GM12801 (cell line): ENCODE measurements around the gene LCT.

Experiments
- TF ChIP-seq, protein P1 (sequence below): IDR thresholded peaks from one replicate; pipeline ENCODE4 v1.5.1; 2011; ENCODE audit warnings: control low read depth; ENCODE audit not compliant: insufficient read length; ENCODE audit errors: extremely low read depth

Gene LCT

DNA sequence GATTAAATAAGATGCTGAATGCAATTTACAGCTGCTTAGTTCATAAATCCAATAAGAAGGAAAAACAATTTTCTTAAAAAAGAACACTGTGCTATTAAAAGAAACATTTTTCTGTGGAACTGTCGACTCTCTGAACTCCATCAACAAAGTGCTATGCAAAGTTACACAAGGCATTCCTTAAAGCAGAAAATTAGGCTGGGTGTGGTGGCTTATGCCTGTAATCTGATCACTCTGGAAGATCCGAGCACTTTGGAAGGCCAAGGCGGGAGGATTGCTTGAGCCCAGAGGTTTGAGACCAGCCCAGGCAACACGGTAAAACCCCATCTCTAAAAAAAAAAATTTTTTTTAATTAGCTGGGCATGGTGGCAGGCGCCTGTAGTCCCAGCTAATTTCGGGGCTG, 26.2 kb upstream of the LCT start:
- TF ChIP-seq, protein P1, sequence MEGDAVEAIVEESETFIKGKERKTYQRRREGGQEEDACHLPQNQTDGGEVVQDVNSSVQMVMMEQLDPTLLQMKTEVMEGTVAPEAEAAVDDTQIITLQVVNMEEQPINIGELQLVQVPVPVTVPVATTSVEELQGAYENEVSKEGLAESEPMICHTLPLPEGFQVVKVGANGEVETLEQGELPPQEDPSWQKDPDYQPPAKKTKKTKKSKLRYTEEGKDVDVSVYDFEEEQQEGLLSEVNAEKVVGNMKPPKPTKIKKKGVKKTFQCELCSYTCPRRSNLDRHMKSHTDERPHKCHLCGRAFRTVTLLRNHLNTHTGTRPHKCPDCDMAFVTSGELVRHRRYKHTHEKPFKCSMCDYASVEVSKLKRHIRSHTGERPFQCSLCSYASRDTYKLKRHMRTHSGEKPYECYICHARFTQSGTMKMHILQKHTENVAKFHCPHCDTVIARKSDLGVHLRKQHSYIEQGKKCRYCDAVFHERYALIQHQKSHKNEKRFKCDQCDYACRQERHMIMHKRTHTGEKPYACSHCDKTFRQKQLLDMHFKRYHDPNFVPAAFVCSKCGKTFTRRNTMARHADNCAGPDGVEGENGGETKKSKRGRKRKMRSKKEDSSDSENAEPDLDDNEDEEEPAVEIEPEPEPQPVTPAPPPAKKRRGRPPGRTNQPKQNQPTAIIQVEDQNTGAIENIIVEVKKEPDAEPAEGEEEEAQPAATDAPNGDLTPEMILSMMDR: no peak

DNA sequence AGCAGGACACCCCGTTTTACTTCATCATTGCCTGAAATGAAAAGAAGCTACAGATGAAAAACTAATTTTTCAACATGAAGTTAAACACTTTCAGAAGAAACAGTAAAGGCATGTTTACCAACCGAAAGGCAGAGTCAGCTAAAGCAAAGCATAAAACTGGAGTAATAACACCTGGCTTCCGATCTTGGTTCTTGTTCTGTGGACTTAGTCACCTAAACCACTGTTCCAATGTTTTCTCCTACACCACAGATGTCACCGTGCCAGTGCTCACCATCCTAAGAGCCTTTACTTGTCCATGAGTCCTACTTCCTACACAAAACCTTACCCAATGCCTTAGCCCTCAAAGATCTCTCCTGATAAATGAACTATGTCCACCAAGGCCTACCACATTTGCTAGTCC, 25.7 kb upstream of the LCT start:
- TF ChIP-seq, protein P1: no peak

DNA sequence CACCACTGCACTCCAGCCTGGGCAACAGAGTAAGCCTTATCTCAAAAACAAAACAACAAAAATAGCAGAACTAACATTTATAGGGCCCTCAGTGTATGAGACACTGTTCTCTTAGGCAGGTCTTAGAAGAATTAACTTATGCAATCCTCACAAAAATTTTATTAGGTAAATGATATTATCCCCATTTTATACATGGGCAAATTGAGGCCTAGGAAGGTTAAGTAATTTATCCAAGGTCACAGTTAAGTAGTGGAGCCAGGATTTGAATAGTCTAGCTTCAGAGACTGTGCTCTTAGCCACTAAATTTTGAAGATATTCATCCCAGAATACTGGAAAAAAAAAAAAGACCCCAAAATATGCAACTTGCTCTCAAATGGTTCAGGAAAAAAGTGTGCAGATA, 16.4 kb upstream of the LCT start:
- TF ChIP-seq, protein P1: no peak

DNA sequence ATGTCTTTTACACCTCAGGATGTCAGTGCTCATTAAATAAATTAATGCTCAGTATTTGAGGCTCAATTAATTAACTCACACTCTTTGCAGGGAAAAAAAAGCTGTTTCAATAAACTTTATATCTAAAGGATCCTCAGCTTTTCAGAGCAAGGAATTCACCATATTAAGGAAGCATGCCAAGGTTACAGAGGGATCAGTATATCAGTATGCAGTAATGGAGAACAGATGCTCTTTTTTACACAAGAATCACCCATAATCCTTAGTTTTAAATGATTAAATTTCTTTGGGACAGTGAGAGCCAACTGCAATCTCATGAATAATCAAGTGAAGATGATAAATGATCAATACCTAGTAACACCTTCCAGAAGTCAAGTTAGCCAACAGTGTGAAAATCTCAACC, 14.9 kb upstream of the LCT start:
- TF ChIP-seq, protein P1: no peak

DNA sequence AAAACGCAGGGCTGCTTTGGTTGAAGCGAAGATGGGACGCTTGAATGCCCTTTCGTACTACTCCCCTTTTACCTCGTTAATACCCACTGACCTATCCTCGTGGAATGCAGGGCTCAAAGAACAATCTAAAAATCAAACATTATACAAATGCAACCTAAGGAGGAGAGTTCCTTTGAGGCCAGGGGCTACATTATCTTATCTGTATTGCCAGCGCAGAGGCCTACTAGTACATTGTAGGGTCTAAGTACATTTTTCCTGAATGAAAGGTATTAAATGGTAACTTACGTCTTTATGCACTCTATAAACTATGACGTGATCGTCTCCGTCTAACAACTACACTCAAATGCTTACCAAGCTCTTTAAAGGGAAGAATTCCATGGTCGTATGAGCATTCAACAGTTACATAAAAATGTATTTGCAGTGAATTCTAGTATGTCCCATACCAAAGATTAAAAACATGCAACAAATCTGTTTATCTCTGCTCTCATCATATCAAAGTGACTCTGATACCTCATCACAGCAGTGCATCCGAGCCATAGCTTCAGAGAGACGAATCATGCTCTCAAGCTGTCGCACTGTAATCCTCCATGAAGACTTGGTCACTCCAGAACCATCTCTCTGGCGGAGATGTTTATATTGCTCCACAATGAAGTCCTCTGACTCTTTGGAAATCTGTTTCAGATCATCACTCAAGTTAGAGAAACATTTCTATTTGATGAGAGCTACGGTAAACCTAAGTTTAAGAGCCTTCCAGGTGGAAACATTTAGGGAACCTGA, 14.1 kb upstream of the LCT start:
- TF ChIP-seq, protein P1: no peak

DNA sequence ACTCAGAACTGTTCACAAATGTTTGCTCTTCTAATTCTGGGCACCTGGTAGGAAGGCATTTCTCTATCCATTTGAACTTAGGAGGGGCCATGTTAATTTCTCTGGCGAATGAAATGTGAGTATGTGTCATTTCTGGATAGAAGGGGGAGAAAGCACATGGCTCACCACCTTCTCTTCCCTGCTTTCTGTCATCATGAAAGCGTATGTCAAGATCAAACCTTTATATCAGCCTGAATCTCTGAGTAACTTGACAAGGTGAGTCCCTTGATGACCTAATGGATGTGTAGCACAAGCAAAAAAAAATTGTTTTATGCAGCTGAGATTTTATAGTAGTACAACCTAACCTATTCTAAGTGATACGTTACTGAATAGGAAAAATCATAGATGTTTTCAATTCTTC, 12.1 kb upstream of the LCT start:
- TF ChIP-seq, protein P1: no peak

DNA sequence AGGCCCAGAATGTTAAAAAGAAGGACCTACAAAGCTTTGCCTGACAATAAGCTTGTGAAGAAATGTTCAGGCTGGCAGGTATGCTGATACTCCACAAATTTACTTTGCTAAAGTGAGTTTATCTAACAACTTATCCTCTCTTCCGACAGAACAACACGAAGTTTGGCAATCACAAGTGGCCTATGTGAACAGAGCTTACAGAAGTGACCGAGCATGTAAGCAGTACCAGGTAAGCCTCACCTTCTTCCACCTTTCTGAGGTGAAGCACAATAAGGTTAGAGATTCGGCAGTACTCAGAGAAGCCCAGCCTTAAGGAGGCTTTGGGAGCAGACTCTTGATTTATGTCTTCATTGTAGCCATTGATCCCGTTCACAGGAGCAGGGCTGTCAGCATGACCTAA, 9.0 kb upstream of the LCT start:
- TF ChIP-seq, protein P1: no peak
